ENCODE results near the gene GPNMB. TPM values are rescaled to one million over a fixed set of nuclear protein-coding genes. Genes with fewer than 3 reads are reported as not detected.

The GPNMB gene
- total RNA-seq, 2 experiments from 2014 or later: 1.2 to 1.5 TPM

DNA sequence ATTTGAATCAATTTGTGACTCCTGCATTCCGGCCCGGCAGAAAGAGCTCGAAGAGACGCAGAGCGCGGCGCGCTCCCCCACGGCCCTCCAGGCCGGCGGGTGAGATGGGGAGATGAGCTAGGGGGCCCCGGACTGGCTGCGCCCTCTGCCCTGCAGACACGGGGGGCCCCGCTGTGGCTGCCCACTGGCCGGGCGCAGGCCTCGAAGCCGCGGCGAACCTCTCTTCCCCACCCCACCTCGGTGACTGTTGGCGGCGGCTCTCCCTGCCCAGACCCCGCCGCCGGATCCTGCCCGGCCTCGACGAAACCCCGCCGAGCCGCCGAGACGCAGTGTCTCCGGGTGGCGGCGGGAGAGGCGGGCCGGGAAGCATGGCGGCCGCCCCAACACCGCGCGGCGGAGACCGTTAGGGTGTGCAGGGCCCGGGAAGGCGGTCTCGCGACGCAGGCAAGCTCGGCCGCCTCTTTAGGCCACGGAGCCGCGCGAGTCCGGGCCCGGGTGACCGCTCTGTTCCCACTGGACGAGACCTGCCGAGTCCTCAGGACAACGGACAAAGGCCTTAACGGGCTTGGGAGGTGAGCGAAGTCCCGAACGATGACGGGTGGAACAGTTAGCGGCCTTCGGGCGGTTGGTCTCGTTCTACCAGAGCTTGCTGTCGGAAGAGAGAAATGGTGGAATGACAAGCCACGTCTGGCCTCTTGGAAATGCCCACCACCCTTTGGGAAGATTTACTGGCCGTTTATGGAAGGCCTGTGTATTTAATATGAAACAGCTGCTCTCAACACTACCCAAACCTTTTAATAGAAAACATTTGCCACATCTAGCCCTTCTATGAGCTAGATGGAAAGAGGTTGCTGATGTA, 40.4 kb upstream of the GPNMB start:
- peak; percentile 12 for DNase-seq

DNA sequence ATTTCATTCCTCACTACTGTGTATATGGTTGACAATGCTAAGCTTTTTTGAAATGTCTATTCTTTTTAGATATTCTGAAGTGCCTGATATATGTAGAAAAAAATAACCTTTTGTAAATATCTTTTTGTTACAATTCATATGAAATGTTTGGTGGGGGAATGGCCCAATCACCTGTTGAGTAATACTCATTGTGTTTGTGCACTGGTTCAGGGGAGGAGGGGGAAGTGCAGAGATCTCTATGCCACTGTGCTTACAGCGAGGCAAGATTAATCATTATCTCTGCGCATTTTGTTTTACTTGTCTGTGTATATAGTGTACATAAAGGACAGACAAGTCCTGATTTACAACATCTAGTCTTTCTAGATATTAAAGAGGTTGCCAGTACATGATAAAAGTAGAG, 39.6 kb upstream of the GPNMB start:
- ChIA-PET POLR2A (interaction anchor here (1.1 kb wide), 1 partner anchor 101 kb away, joined by 3 read pairs; the partner anchor contains the start of gene KLHL7), CTCF (interaction anchor here (2.0 kb wide), 1 partner anchor 57 kb away, joined by 4 read pairs; no protein-coding TSS in a partner anchor)
- Mint-ChIP-seq H3K27ac (peak overlapping the region; percentile 79), H3K4me3 (peak overlapping the region; percentile 44), H3K4me1 (ENCODE audit: low read depth) (peaks cover 5% of the 10 kb centered on the region), H3K36me3 (ENCODE audit: low read depth) (peaks cover 33% of the 10 kb centered on the region), H3K9me3 (peaks cover 2% of the 10 kb centered on the region), H3K27me3 (peaks cover 31% of the 10 kb centered on the region)
- intact Hi-C loops (cut with micrococcal nuclease): no loop called here
- DNase-seq (no peak), ATAC-seq (no peak)
- TF ChIP-seq, protein P1, sequence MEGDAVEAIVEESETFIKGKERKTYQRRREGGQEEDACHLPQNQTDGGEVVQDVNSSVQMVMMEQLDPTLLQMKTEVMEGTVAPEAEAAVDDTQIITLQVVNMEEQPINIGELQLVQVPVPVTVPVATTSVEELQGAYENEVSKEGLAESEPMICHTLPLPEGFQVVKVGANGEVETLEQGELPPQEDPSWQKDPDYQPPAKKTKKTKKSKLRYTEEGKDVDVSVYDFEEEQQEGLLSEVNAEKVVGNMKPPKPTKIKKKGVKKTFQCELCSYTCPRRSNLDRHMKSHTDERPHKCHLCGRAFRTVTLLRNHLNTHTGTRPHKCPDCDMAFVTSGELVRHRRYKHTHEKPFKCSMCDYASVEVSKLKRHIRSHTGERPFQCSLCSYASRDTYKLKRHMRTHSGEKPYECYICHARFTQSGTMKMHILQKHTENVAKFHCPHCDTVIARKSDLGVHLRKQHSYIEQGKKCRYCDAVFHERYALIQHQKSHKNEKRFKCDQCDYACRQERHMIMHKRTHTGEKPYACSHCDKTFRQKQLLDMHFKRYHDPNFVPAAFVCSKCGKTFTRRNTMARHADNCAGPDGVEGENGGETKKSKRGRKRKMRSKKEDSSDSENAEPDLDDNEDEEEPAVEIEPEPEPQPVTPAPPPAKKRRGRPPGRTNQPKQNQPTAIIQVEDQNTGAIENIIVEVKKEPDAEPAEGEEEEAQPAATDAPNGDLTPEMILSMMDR (IDR thresholded peaks at IDR 0.05): no peak

More for the DNA sequence above, 40.4 kb upstream of the GPNMB start:
- H3K27ac Mint-ChIP-seq: peak overlapping the region; percentile 79
- CTCF ChIA-PET: interaction anchor here (1.7 to 2.0 kb wide), 2 partner anchors 58 to 67 kb away, joined by 4 read pairs; no protein-coding TSS in a partner anchor
- H3K9me3 Mint-ChIP-seq: peaks cover 2% of the 10 kb centered on the region
- TF ChIP-seq, protein P1 (IDR thresholded peaks at IDR 0.05): no peak
- POLR2A ChIA-PET: interaction anchor here (0.5 to 1.1 kb wide), 5 partner anchors 15 to 302 kb away, joined by 3 to 6 read pairs (median 4); partner anchors contain the start of genes KLHL7 and NUP42
- H3K27me3 Mint-ChIP-seq: peaks cover 30% of the 10 kb centered on the region
- peaks cover 40% of the 10 kb centered on the region for H3K36me3 Mint-ChIP-seq (ENCODE audit: low read depth)
- ATAC-seq: peak; percentile 77
- intact Hi-C loops (cut with micrococcal nuclease): no loop called here
- peaks cover 5% of the 10 kb centered on the region for H3K4me1 Mint-ChIP-seq (ENCODE audit: low read depth)
- H3K4me3 Mint-ChIP-seq: peak overlapping the region; percentile 44

DNA sequence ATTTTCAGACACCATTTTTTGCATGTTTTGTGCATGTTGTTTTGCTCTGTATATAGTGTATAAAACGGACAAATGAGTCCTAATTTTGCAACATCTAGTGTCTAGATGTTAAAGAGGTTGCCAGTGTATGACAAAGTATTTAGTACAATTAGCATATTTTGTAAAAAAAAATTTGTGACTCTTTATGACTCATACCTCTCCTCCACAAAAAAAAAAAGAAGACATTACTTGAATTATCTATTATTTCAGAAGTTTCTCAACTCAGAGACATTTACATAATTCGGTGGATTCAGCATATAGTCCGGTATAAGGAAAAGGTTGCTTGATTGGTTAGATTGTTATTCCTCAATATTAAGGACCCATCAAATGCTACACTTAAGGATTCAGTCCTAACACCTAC, 38.7 kb upstream of the GPNMB start:
- no peak overlapping the region for H3K27ac Mint-ChIP-seq
- intact Hi-C loops (cut with micrococcal nuclease): no loop called here
- CTCF ChIA-PET: no interaction called here
- TF ChIP-seq, protein P1 (IDR thresholded peaks at IDR 0.05): no peak
- ATAC-seq (no peak), DNase-seq (no peak)
- peaks cover 5% of the 10 kb centered on the region for H3K4me1 Mint-ChIP-seq (ENCODE audit: low read depth)
- POLR2A ChIA-PET: no interaction called here
- H3K27me3 Mint-ChIP-seq: peaks cover 31% of the 10 kb centered on the region
- H3K9me3 Mint-ChIP-seq: peaks cover 2% of the 10 kb centered on the region
- no peak overlapping the region for H3K4me3 Mint-ChIP-seq
- peaks cover 30% of the 10 kb centered on the region for H3K36me3 Mint-ChIP-seq (ENCODE audit: low read depth)

DNA sequence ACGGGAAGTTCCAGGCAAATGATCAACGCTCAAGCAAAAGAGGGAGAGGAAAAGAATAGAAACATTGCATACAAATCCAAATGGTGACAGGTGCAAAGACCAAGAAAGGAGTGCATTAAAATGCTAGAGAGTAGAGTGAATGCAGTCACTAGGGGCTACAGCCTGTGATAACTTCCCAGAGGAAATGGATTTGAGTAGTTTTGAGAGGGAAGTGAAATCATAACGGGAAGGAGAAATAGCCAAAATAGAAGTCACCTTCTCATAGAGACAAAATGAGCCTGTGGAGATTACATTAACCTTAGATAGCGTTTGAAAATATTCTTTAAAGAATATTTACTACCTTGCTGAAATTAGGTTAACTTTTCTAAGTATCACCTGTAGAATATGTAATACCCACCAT, 38.3 kb upstream of the GPNMB start:
- ChIA-PET CTCF (no interaction called here), POLR2A (no interaction called here)
- Mint-ChIP-seq H3K9me3 (peaks cover 2% of the 10 kb centered on the region), H3K4me3 (no peak overlapping the region), H3K27ac (no peak overlapping the region), H3K4me1 (ENCODE audit: low read depth) (peaks cover 5% of the 10 kb centered on the region), H3K36me3 (ENCODE audit: low read depth) (peaks cover 26% of the 10 kb centered on the region), H3K27me3 (peaks cover 31% of the 10 kb centered on the region)
- TF ChIP-seq, protein P1 (IDR thresholded peaks at IDR 0.05): no peak
- intact Hi-C loops (cut with micrococcal nuclease): no loop called here
- no peak for ATAC-seq
- no peak for DNase-seq

DNA sequence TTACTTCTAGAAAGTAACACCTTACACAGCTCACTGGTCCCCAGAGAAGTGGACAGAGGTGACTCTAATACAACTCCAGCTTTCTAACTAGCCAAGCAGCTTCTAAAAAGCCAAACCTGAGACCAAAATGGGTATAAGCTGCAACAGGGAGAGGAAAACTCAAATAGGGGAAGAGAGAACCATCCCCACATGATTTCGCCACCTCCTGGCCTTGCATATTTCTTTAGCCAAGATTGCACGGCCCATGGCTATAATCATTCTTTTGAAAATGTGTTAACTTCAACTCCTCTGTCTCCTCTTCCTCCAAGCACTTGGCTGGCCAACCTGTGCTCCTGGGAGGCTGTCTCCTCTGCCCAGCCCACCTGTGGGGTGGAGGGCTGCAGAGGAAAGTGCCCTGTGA, 36.1 kb upstream of the GPNMB start:
- peaks cover 2% of the 10 kb centered on the region for H3K4me1 Mint-ChIP-seq (ENCODE audit: low read depth)
- ChIA-PET CTCF (no interaction called here), POLR2A (no interaction called here)
- H3K27me3 Mint-ChIP-seq: peaks cover 26% of the 10 kb centered on the region
- no peaks in the 10 kb centered on the region for H3K9me3 Mint-ChIP-seq
- no peak for ATAC-seq
- H3K4me3 Mint-ChIP-seq: no peak overlapping the region
- TF ChIP-seq, protein P1 (IDR thresholded peaks at IDR 0.05): no peak
- no peak overlapping the region for H3K27ac Mint-ChIP-seq
- intact Hi-C loops (cut with micrococcal nuclease): no loop called here
- H3K36me3 Mint-ChIP-seq (ENCODE audit: low read depth): peaks cover 7% of the 10 kb centered on the region
- no peak for DNase-seq

Measured in activated CD8-positive, alpha-beta T cell treated with anti-CD3 and anti-CD28 coated beads for 36 hours (primary cell).